WTC11 (cell line): ENCODE data around the gene NLE1. TPM values are rescaled to one million over a fixed set of nuclear protein-coding genes. Genes with fewer than 3 reads are reported as not detected.

ENCODE experiments used
- ATAC-seq: fragments of 200-7000 bp; cut with Tn5 transposase; 2 replicates; pipeline ENCODE4 v1.10.0; 2021; ENCODE audit warnings: mild to moderate bottlenecking, moderate library complexity
- CTCF ChIA-PET: fragments of 300-600 bp; sonication (Branson Sonifier 250); formaldehyde crosslinking; loops from one replicate; lab custom pipeline; 2021; ENCODE audit warnings: antibody characterized with exemption; lab: Charles Lee
- POLR2A ChIA-PET: fragments of 350-600 bp; sonication (Branson Sonifier 250); formaldehyde crosslinking; loops from one replicate; lab custom pipeline; 2021; ENCODE audit warnings: antibody characterized with exemption; lab: Charles Lee
- DNase-seq: peaks from one replicate; pipeline ENCODE4 v3.0.0; 2021; ENCODE audit warnings: low spot score
- H3K27ac Mint-ChIP-seq: 2 replicates; pipeline ENCODE4 v1.8.0; 2021; ENCODE audit warnings: mixed read lengths
- H3K27me3 Mint-ChIP-seq: 2 replicates; pipeline ENCODE4 v1.8.0; 2021; ENCODE audit warnings: low read depth, mild to moderate bottlenecking, moderate library complexity, mixed read lengths
- H3K36me3 Mint-ChIP-seq: 2 replicates; pipeline ENCODE4 v1.8.0; 2021; ENCODE audit warnings: mixed read lengths
- H3K4me1 Mint-ChIP-seq: 2 replicates; pipeline ENCODE4 v1.8.0; 2022; ENCODE audit warnings: mixed read lengths
- H3K4me3 Mint-ChIP-seq: 2 replicates; pipeline ENCODE4 v1.8.0; 2021; ENCODE audit warnings: mild to moderate bottlenecking, moderate library complexity, mixed read lengths
- H3K9me3 Mint-ChIP-seq: 2 replicates; pipeline ENCODE4 v1.8.0; 2021; ENCODE audit warnings: mixed read lengths
- ATF1 ChIP-seq: sonication (generic); formaldehyde crosslinking; IDR thresholded peaks from 2 replicates; pipeline ENCODE4 v1.8.1; 2023; ENCODE audit warnings: mild to moderate bottlenecking, moderate library complexity, missing genetic modification reagents
- EMX1 ChIP-seq: fragments of 250-450 bp; sonication (Bioruptor Pico); IDR thresholded peaks from 2 replicates; pipeline ENCODE4 v1.8.0; 2021; ENCODE audit warnings: mild to moderate bottlenecking
- FOXP1 ChIP-seq: sonication (generic); formaldehyde crosslinking; IDR thresholded peaks from 2 replicates; pipeline ENCODE4 v1.8.0; 2022; ENCODE audit warnings: missing genetic modification reagents, mild to moderate bottlenecking, moderate library complexity, borderline replicate concordance
- GABPB1 ChIP-seq: sonication (generic); formaldehyde crosslinking; IDR thresholded peaks from 2 replicates; pipeline ENCODE4 v1.8.1; 2023; ENCODE audit warnings: mild to moderate bottlenecking, missing genetic modification reagents
- GTF2I ChIP-seq: fragments of 250-450 bp; sonication (Bioruptor Pico); conservative IDR thresholded peaks from 2 replicates; pipeline ENCODE4 v1.4.0; 2021; ENCODE audit warnings: mild to moderate bottlenecking
- IRF2 ChIP-seq: sonication (generic); formaldehyde crosslinking; IDR thresholded peaks from 2 replicates; pipeline ENCODE4 v1.8.0; 2022; ENCODE audit warnings: low read depth, missing genetic modification reagents, borderline replicate concordance
- NFATC4 ChIP-seq: fragments of 250-450 bp; sonication (Bioruptor Pico); IDR thresholded peaks from 2 replicates; pipeline ENCODE4 v1.9.0; 2021; ENCODE audit warnings: mild to moderate bottlenecking
- NR1H2 ChIP-seq: sonication (generic); formaldehyde crosslinking; IDR thresholded peaks from 2 replicates; pipeline ENCODE4 v1.9.0; 2021; ENCODE audit warnings: mild to moderate bottlenecking, moderate library complexity, missing genetic modification reagents
- NR3C1 ChIP-seq: sonication (generic); formaldehyde crosslinking; conservative IDR thresholded peaks from 2 replicates; pipeline ENCODE4 v1.8.1; 2023; ENCODE audit warnings: low read depth, mild to moderate bottlenecking, missing genetic modification reagents
- PREB ChIP-seq: sonication (generic); formaldehyde crosslinking; IDR thresholded peaks from 2 replicates; pipeline ENCODE4 v1.8.1; 2022; ENCODE audit warnings: mild to moderate bottlenecking, missing genetic modification reagents, moderate library complexity, borderline replicate concordance
- TCF7 ChIP-seq: sonication (generic); formaldehyde crosslinking; IDR thresholded peaks from 2 replicates; pipeline ENCODE4 v1.8.0; 2022; ENCODE audit warnings: mild to moderate bottlenecking, low read depth, missing genetic modification reagents, moderate library complexity
- TEAD1 ChIP-seq: sonication (generic); formaldehyde crosslinking; IDR thresholded peaks from 2 replicates; pipeline ENCODE4 v1.8.0; 2022; ENCODE audit warnings: mild to moderate bottlenecking, missing genetic modification reagents
- ZBTB21 ChIP-seq: sonication (generic); formaldehyde crosslinking; IDR thresholded peaks from 2 replicates; pipeline ENCODE4 v1.8.1; 2023; ENCODE audit warnings: mild to moderate bottlenecking, missing genetic modification reagents, borderline replicate concordance
- ZNF121 ChIP-seq: sonication (generic); formaldehyde crosslinking; IDR thresholded peaks from 2 replicates; pipeline ENCODE4 v1.8.0; 2023; ENCODE audit warnings: missing genetic modification reagents
- ZNF232 ChIP-seq: sonication (generic); formaldehyde crosslinking; IDR thresholded peaks from 2 replicates; pipeline ENCODE4 v1.8.0; 2022; ENCODE audit warnings: mild to moderate bottlenecking, missing genetic modification reagents
- ZNF532 ChIP-seq: fragments of 250-450 bp; sonication (Bioruptor Pico); IDR thresholded peaks from 2 replicates; pipeline ENCODE4 v1.9.0; 2021; ENCODE audit warnings: mild to moderate bottlenecking, borderline replicate concordance
- total RNA-seq: library from RNA; stranded (reverse); gene quantifications from 3 replicates; pipeline ENCODE4 v1.2.3, GENCODE V29; 2021
- TF ChIP-seq, protein P1 (sequence below): fragments of 250-450 bp; sonication (Bioruptor Pico); IDR thresholded peaks from 2 replicates; pipeline ENCODE4 v1.9.0; 2021; ENCODE audit warnings: mild to moderate bottlenecking
- TF ChIP-seq, protein P2 (sequence below): sonication (generic); formaldehyde crosslinking; IDR thresholded peaks from 2 replicates; pipeline ENCODE4 v1.8.1; 2022; ENCODE audit warnings: low read depth, mild to moderate bottlenecking, moderate library complexity, missing genetic modification reagents, borderline replicate concordance
- TF ChIP-seq, protein P3 (sequence below): sonication (generic); formaldehyde crosslinking; IDR thresholded peaks from 2 replicates; pipeline ENCODE4 v1.8.1; 2023; ENCODE audit warnings: mild to moderate bottlenecking, missing genetic modification reagents, borderline replicate concordance
- TF ChIP-seq, protein P4 (sequence below): sonication (generic); formaldehyde crosslinking; IDR thresholded peaks from 2 replicates; pipeline ENCODE4 v1.8.1; 2023; ENCODE audit warnings: mild to moderate bottlenecking, missing genetic modification reagents, moderate library complexity

The NLE1 gene
- total RNA-seq, 1 experiment from 2014 or later, result 52.2 TPM

DNA sequence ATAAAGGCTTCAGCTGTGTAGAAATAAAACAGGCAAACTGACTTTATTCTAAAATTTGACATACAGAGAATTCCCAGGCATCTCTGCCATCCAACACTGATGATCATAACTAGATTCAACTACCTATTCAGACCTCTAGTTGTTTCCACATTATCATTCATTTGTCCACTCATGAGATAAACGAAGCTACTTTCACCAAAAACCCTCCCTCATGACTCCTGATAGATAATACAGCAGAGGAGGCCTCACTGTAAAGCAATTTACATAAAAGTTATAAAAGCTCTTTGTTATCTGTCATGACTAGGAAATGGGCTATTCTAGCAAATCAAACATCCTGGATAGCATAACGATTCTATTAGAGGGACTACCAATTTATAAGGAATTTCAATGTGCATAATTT is 59.0 kb downstream of the NLE1 start:
- Mint-ChIP-seq H3K4me3 (no peak overlapping the region), H3K9me3 (no peaks in the 10 kb centered on the region), H3K27me3 (no peaks in the 10 kb centered on the region; the same call in none of the 2 replicates), H3K27ac (no peak overlapping the region), H3K4me1 (peaks cover 73% of the 10 kb centered on the region), H3K36me3 (no peaks in the 10 kb centered on the region)
- DNase-seq (no peak), ATAC-seq (no peak)
- TF ChIP-seq PREB, result no peak
- no peak for TF ChIP-seq ZNF232
- no peak for TF ChIP-seq NFATC4 (CRISPR knock-in tag)
- TF ChIP-seq IRF2 (CRISPR knock-in tag), result no peak
- TF ChIP-seq TCF7, result no peak
- no peak for TF ChIP-seq EMX1 (CRISPR knock-in tag)
- no peak for TF ChIP-seq ZBTB21 (CRISPR knock-in tag)
- no peak for TF ChIP-seq ZNF532 (CRISPR knock-in tag)
- TF ChIP-seq GABPB1, result no peak
- no peak for TF ChIP-seq NR3C1 (CRISPR knock-in tag)
- TF ChIP-seq, protein P1, sequence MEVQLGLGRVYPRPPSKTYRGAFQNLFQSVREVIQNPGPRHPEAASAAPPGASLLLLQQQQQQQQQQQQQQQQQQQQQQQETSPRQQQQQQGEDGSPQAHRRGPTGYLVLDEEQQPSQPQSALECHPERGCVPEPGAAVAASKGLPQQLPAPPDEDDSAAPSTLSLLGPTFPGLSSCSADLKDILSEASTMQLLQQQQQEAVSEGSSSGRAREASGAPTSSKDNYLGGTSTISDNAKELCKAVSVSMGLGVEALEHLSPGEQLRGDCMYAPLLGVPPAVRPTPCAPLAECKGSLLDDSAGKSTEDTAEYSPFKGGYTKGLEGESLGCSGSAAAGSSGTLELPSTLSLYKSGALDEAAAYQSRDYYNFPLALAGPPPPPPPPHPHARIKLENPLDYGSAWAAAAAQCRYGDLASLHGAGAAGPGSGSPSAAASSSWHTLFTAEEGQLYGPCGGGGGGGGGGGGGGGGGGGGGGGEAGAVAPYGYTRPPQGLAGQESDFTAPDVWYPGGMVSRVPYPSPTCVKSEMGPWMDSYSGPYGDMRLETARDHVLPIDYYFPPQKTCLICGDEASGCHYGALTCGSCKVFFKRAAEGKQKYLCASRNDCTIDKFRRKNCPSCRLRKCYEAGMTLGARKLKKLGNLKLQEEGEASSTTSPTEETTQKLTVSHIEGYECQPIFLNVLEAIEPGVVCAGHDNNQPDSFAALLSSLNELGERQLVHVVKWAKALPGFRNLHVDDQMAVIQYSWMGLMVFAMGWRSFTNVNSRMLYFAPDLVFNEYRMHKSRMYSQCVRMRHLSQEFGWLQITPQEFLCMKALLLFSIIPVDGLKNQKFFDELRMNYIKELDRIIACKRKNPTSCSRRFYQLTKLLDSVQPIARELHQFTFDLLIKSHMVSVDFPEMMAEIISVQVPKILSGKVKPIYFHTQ (CRISPR knock-in tag), result no peak
- TF ChIP-seq ATF1 (CRISPR knock-in tag), result no peak
- TF ChIP-seq, protein P2, sequence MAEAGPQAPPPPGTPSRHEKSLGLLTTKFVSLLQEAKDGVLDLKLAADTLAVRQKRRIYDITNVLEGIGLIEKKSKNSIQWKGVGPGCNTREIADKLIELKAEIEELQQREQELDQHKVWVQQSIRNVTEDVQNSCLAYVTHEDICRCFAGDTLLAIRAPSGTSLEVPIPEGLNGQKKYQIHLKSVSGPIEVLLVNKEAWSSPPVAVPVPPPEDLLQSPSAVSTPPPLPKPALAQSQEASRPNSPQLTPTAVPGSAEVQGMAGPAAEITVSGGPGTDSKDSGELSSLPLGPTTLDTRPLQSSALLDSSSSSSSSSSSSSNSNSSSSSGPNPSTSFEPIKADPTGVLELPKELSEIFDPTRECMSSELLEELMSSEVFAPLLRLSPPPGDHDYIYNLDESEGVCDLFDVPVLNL, result no peak
- ChIA-PET CTCF (interaction anchor here (1.2 kb wide), 1 partner anchor 102 kb away, joined by 3 read pairs; no protein-coding TSS in a partner anchor), POLR2A (no interaction called here)

- Mint-ChIP-seq H3K36me3 (no peaks in the 10 kb centered on the region), H3K27ac (peak overlapping the region; percentile 64), H3K27me3 (no peaks in the 10 kb centered on the region; the same call in 1 of the 2 replicates), H3K4me3 (no peak overlapping the region; the same call in 1 of the 2 replicates), H3K4me1 (peaks cover 64% of the 10 kb centered on the region), H3K9me3 (no peaks in the 10 kb centered on the region)
- ATAC-seq, result no peak
- ChIA-PET POLR2A (interaction anchor here (0.6 kb wide), 1 partner anchor 18 kb away, joined by 5 read pairs; no protein-coding TSS in a partner anchor), CTCF (interaction anchor here (0.6 to 1.3 kb wide), 3 partner anchors 12 to 101 kb away, joined by 3 to 4 read pairs (median 3); no protein-coding TSS in a partner anchor)
- no peak for DNase-seq
- no peak for TF ChIP-seq TEAD1
- no peak for TF ChIP-seq GTF2I (CRISPR knock-in tag)
- TF ChIP-seq, protein P3, sequence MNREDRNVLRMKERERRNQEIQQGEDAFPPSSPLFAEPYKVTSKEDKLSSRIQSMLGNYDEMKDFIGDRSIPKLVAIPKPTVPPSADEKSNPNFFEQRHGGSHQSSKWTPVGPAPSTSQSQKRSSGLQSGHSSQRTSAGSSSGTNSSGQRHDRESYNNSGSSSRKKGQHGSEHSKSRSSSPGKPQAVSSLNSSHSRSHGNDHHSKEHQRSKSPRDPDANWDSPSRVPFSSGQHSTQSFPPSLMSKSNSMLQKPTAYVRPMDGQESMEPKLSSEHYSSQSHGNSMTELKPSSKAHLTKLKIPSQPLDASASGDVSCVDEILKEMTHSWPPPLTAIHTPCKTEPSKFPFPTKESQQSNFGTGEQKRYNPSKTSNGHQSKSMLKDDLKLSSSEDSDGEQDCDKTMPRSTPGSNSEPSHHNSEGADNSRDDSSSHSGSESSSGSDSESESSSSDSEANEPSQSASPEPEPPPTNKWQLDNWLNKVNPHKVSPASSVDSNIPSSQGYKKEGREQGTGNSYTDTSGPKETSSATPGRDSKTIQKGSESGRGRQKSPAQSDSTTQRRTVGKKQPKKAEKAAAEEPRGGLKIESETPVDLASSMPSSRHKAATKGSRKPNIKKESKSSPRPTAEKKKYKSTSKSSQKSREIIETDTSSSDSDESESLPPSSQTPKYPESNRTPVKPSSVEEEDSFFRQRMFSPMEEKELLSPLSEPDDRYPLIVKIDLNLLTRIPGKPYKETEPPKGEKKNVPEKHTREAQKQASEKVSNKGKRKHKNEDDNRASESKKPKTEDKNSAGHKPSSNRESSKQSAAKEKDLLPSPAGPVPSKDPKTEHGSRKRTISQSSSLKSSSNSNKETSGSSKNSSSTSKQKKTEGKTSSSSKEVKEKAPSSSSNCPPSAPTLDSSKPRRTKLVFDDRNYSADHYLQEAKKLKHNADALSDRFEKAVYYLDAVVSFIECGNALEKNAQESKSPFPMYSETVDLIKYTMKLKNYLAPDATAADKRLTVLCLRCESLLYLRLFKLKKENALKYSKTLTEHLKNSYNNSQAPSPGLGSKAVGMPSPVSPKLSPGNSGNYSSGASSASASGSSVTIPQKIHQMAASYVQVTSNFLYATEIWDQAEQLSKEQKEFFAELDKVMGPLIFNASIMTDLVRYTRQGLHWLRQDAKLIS (CRISPR knock-in tag), result no peak
- TF ChIP-seq ZNF121, result no peak
- no peak for TF ChIP-seq ATF1 (CRISPR knock-in tag)
- no peak for TF ChIP-seq FOXP1 (CRISPR knock-in tag)
- TF ChIP-seq NR1H2 (CRISPR knock-in tag), result no peak
- TF ChIP-seq, protein P4, sequence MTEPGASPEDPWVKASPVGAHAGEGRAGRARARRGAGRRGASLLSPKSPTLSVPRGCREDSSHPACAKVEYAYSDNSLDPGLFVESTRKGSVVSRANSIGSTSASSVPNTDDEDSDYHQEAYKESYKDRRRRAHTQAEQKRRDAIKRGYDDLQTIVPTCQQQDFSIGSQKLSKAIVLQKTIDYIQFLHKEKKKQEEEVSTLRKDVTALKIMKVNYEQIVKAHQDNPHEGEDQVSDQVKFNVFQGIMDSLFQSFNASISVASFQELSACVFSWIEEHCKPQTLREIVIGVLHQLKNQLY, result no peak
Measured at GRCh38 chr17:35082073-35082657, 59.9 kb downstream of the NLE1 start.
